Left lung (tissue), 10 donors: ENCODE data around the gene OPRM1. TPM values are rescaled to one million over a fixed set of nuclear protein-coding genes. Genes with fewer than 3 reads are reported as not detected.
A peak's percentile ranks its signal among the peaks of the same experiment; 100 is the strongest.
"Not testable (repeated sequence)": the region's sequence is repeated elsewhere in the genome, so short reads cannot be mapped to it uniquely, and the experiment has no call there.

Source experiments
- ATAC-seq: fragments of 200-7000 bp; cut with Tn5 transposase; one replicate; pipeline ENCODE4 v1.9.1; 2020; ENCODE audit warnings: moderate library complexity
- DNase-seq, 4 donors: peaks; one replicate each; pipeline ENCODE4 v3.0.0-alpha.2; 2013 to 2020
- H3K27ac ChIP-seq, 2 donors: fragments of 200-600 bp; sonication (generic) in 1 of 2; one replicate each; pipeline versions ENCODE4 v1.5.0 to v1.8.0; 2020 to 2021
- H3K27me3 ChIP-seq, 2 donors: fragments of 200-600 bp; sonication (generic) in 1 of 2; one replicate each; pipeline versions ENCODE4 v1.5.0 to v1.8.0; 2020 to 2021
- H3K36me3 ChIP-seq, 2 donors: fragments of 200-600 bp; sonication (generic) in 1 of 2; one replicate each; pipeline versions ENCODE4 v1.5.0 to v1.8.0; 2020 to 2021
- H3K4me1 ChIP-seq, 2 donors: fragments of 200-600 bp; one replicate each; pipeline ENCODE4 v1.8.0; 2021
- H3K4me3 ChIP-seq, 2 donors: fragments of 200-600 bp; sonication (generic) in 1 of 2; one replicate each; pipeline versions ENCODE4 v1.5.0 to v1.8.0; 2020 to 2021; ENCODE audit warnings: mild to moderate bottlenecking in 1 of 2
- H3K9me3 ChIP-seq, 2 donors: fragments of 200-600 bp; sonication (generic) in 1 of 2; one replicate each; pipeline versions ENCODE4 v1.5.0 to v1.8.0; 2020 to 2021
- CTCF ChIP-seq, 2 donors: fragments of 200-600 bp; sonication (generic) in 1 of 2; IDR thresholded peaks; one replicate each; pipeline versions ENCODE4 v1.5.0 to v1.8.0; 2021; ENCODE audit warnings: antibody characterized with exemption in 2 of 2
- intact Hi-C, 2 donors: fragments of 100-400 bp; cut with DNase I; formaldehyde crosslinking; loops; one replicate each; pipeline versions ENCODE4 v1.11.2 to v1.14.2; 2022
- polyA plus RNA-seq, 6 donors: library from polyadenylated mRNA; unstranded; fragments of 120-200 nt; gene quantifications; one replicate each; pipeline ENCODE4 v1.2.1, GENCODE V29; 2013; ENCODE audit not compliant: insufficient read length in 6 of 6
- total RNA-seq, 2 donors: library from RNA; stranded (reverse); fragmentation: NEBNext Ultra II Directional; extraction: Animal tissue kit (Norgen Biotek cat#: 25700); gene quantifications; one replicate each; pipeline ENCODE4 v1.2.1, GENCODE V29; 2021
- donor health status: DM: no; HTN: yes; CAD: no.
- donor health status: DM: no; HTN: no; CAD: no.

The OPRM1 gene
- total and polyA plus RNA-seq, 8 donors, result not detected

GRCh38 chr6:154233383-154233782 is 194.3 kb downstream of the OPRM1 start:
- Histone ChIP-seq H3K4me1 (peaks cover 0 to 13% of the 10 kb centered on the region in 2 donors), H3K9me3 (no peaks in the 10 kb centered on the region), H3K27ac (peak overlapping the region in 1 of 2 donors; percentile 35), H3K4me3 (no peak overlapping the region), H3K36me3 (no peaks in the 10 kb centered on the region), H3K27me3 (no peaks in the 10 kb centered on the region)
- no peak for ATAC-seq
- DNase-seq, result no peak
- intact Hi-C loops, result no loop called here
- no peak for TF ChIP-seq CTCF (IDR thresholded peaks at IDR 0.05)

GRCh38 chr6:154234019-154234772 is 195.2 kb downstream of the OPRM1 start:
- Histone ChIP-seq H3K36me3 (no peaks in the 10 kb centered on the region), H3K27ac (peak overlapping the region in 1 of 2 donors; percentile 35), H3K27me3 (no peaks in the 10 kb centered on the region), H3K4me3 (no peak overlapping the region), H3K4me1 (peaks cover 0 to 13% of the 10 kb centered on the region in 2 donors), H3K9me3 (no peaks in the 10 kb centered on the region)
- DNase-seq (no peak), ATAC-seq (peak; percentile 35)
- no peak for TF ChIP-seq CTCF (IDR thresholded peaks at IDR 0.05)
- intact Hi-C loops, result no loop called here

GRCh38 chr6:154236646-154237301 is 197.7 kb downstream of the OPRM1 start:
- no peaks in the 10 kb centered on the region for H3K9me3 ChIP-seq

GRCh38 chr6:154238831-154239230 is 199.8 kb downstream of the OPRM1 start:
- intact Hi-C loops, result no loop called here
- Histone ChIP-seq H3K27me3 (no peaks in the 10 kb centered on the region), H3K4me1 (peaks cover 0 to 17% of the 10 kb centered on the region in 2 donors), H3K27ac (no peak overlapping the region), H3K9me3 (no peaks in the 10 kb centered on the region), H3K36me3 (no peaks in the 10 kb centered on the region), H3K4me3 (no peak overlapping the region)
- DNase-seq (no peak), ATAC-seq (no peak)
- TF ChIP-seq CTCF (IDR thresholded peaks at IDR 0.05), result no peak

More at GRCh38 chr6:154236646-154237301, 197.7 kb downstream of the OPRM1 start:
- Histone ChIP-seq H3K27me3 (no peaks in the 10 kb centered on the region), H3K4me3 (no peak overlapping the region), H3K36me3 (no peaks in the 10 kb centered on the region), H3K27ac (no peak overlapping the region), H3K4me1 (peaks cover 0 to 23% of the 10 kb centered on the region in 2 donors)
- no peak for ATAC-seq
- TF ChIP-seq CTCF (IDR thresholded peaks at IDR 0.05), result no peak
- intact Hi-C loops, result no loop called here
- no peak for DNase-seq

GRCh38 chr6:154239392-154239791 is 200.4 kb downstream of the OPRM1 start:
- H3K27ac ChIP-seq, result no peak overlapping the region
- no peaks in the 10 kb centered on the region for H3K27me3 ChIP-seq
- DNase-seq (no peak), ATAC-seq (no peak)
- intact Hi-C loops, result no loop called here
- TF ChIP-seq CTCF (IDR thresholded peaks at IDR 0.05), result no peak
- H3K4me3 ChIP-seq, result no peak overlapping the region
- H3K9me3 ChIP-seq, result no peaks in the 10 kb centered on the region
- peaks cover 0 to 12% of the 10 kb centered on the region in 2 donors for H3K4me1 ChIP-seq
- no peaks in the 10 kb centered on the region for H3K36me3 ChIP-seq

- ATAC-seq, intact Hi-C loops, H3K27me3 ChIP-seq, H3K36me3 ChIP-seq, H3K9me3 ChIP-seq, H3K4me3 ChIP-seq, H3K27ac ChIP-seq, DNase-seq: not testable (repeated sequence)
- H3K4me1 ChIP-seq, result peaks cover 0 to 18% of the 10 kb centered on the region in 2 donors
Observed at GRCh38 chr6:154241061-154241460, 202.0 kb downstream of the OPRM1 start.
